ENCODE data around the gene TXNRD1.
"Not testable (repeated sequence)": the region's sequence is repeated elsewhere in the genome, so short reads cannot be mapped to it uniquely, and the experiment has no call there.

The TXNRD1 gene

GRCh38 chr12:104394086-104394485 is 178.5 kb downstream of the TXNRD1 start:
- not testable (repeated sequence) for H3K27me3 ChIP-seq (ENCODE audit: control insufficient read depth in 5 of 5, insufficient read depth in 4 of 5, low read length in 5 of 5); H3K4me3 ChIP-seq (ENCODE audit: low read depth in 1 of 5, low read length in 5 of 5); H3K36me3 ChIP-seq (ENCODE audit: control insufficient read depth in 5 of 5, insufficient read depth in 5 of 5, low read length in 5 of 5); H3K9ac ChIP-seq (ENCODE audit: low read length in 5 of 5); H3K9me3 ChIP-seq (ENCODE audit: control insufficient read depth in 5 of 5, low read length in 5 of 5); H3K27ac ChIP-seq (ENCODE audit: low read depth, low read length); H3K4me1 ChIP-seq (ENCODE audit: control insufficient read depth in 5 of 5, insufficient read depth in 5 of 5, low read length in 5 of 5)

Data from subcutaneous abdominal adipose tissue (tissue), 5 donors.